Mesenchymal stem cell (in vitro differentiated cells and primary cell): ENCODE results near the gene DMD.

Experiments
- DNase-seq: peaks from one replicate; pipeline ENCODE4 v3.0.0-alpha.2; 2013
- H2AFZ ChIP-seq: one replicate; pipeline ENCODE4 v1.6.1; 2013; ENCODE audit warnings: low read depth, mild to moderate bottlenecking, control low read depth, inconsistent platforms, low read length, moderate library complexity
- H2AK5ac ChIP-seq: 2 replicates; pipeline ENCODE4 v1.6.1; 2013; ENCODE audit warnings: low read length, moderate library complexity, mild to moderate bottlenecking, inconsistent platforms; ENCODE audit not compliant: severe bottlenecking
- H2BK120ac ChIP-seq: one replicate; pipeline ENCODE4 v1.6.1; 2013; ENCODE audit warnings: low read depth, mild to moderate bottlenecking, inconsistent platforms, low read length, moderate library complexity
- H2BK12ac ChIP-seq, 2 experiments: one replicate each; pipeline ENCODE4 v1.6.1; 2013; ENCODE audit warnings: inconsistent platforms in 2 of 2, low read length in 2 of 2, mild to moderate bottlenecking in 2 of 2, moderate library complexity in 2 of 2, control low read depth in 1 of 2
- H2BK15ac ChIP-seq: one replicate; pipeline ENCODE4 v1.6.1; 2013; ENCODE audit warnings: mild to moderate bottlenecking, low read depth, inconsistent platforms; ENCODE audit not compliant: poor library complexity, severe bottlenecking
- H2BK5ac ChIP-seq: 2 replicates; pipeline ENCODE4 v1.6.1; 2013; ENCODE audit warnings: low read depth, mild to moderate bottlenecking, low read length, control low read depth, inconsistent platforms; ENCODE audit not compliant: poor library complexity, severe bottlenecking
- H3K14ac ChIP-seq, 2 experiments: one replicate each; pipeline ENCODE4 v1.6.1; 2013; ENCODE audit warnings: inconsistent platforms in 2 of 2, low read length in 2 of 2, control low read depth in 1 of 2, mild to moderate bottlenecking in 1 of 2, moderate library complexity in 1 of 2
- H3K18ac ChIP-seq, 2 experiments: one replicate each; pipeline ENCODE4 v1.6.1; 2013; ENCODE audit warnings: inconsistent platforms in 2 of 2, low read length in 2 of 2, control low read depth in 1 of 2, low read depth in 1 of 2, mild to moderate bottlenecking in 1 of 2
- H3K23ac ChIP-seq, 2 experiments: one replicate each; pipeline ENCODE4 v1.6.1; 2013; ENCODE audit warnings: inconsistent platforms in 2 of 2, low read length in 2 of 2, mild to moderate bottlenecking in 2 of 2, moderate library complexity in 2 of 2, control low read depth in 1 of 2
- H3K27ac ChIP-seq: 2 replicates; pipeline ENCODE4 v1.5.1; 2013; ENCODE audit warnings: mild to moderate bottlenecking, moderate library complexity, low read length, control low read depth, inconsistent platforms; ENCODE audit not compliant: poor library complexity, severe bottlenecking
- H3K27me3 ChIP-seq, 2 experiments: 2 replicates each; pipeline versions ENCODE4 v1.6.1 to v1.7.0; 2013; ENCODE audit warnings: low read length in 2 of 2, mild to moderate bottlenecking in 2 of 2, moderate library complexity in 2 of 2, control low read depth in 1 of 2, inconsistent platforms in 1 of 2; ENCODE audit not compliant: control insufficient read depth in 1 of 2, insufficient read depth in 1 of 2
- H3K36me3 ChIP-seq, 2 experiments: 2 replicates each; pipeline versions ENCODE4 v1.6.1 to v1.7.0; 2013; ENCODE audit warnings: low read length in 2 of 2, control low read depth in 1 of 2, inconsistent platforms in 1 of 2, low read depth in 1 of 2, mild to moderate bottlenecking in 1 of 2; ENCODE audit not compliant: insufficient read depth in 2 of 2, control insufficient read depth in 1 of 2
- H3K4ac ChIP-seq, 2 experiments: one replicate each; pipeline ENCODE4 v1.6.1; 2013; ENCODE audit warnings: inconsistent platforms in 2 of 2, low read length in 2 of 2, mild to moderate bottlenecking in 2 of 2, moderate library complexity in 2 of 2, control low read depth in 1 of 2, low read depth in 1 of 2
- H3K4me1 ChIP-seq: 2 replicates; pipeline ENCODE4 v1.6.1; 2013; ENCODE audit warnings: low read depth, low read length, control low read depth; ENCODE audit not compliant: control insufficient read depth, insufficient read depth
- H3K4me2 ChIP-seq: 2 replicates; pipeline ENCODE4 v1.6.1; 2013; ENCODE audit warnings: low read length, mild to moderate bottlenecking, inconsistent platforms; ENCODE audit not compliant: poor library complexity, severe bottlenecking
- H3K4me3 ChIP-seq, 2 experiments: 2 replicates each; pipeline versions ENCODE4 v1.5.1 to v1.7.0; 2013; ENCODE audit warnings: low read length in 2 of 2, mild to moderate bottlenecking in 2 of 2, control low read depth in 1 of 2, low read depth in 1 of 2; ENCODE audit not compliant: insufficient read depth in 1 of 2
- H3K79me1 ChIP-seq: replicated peaks from 2 replicates; pipeline ENCODE4 v1.6.1; 2013; ENCODE audit warnings: mild to moderate bottlenecking, control low read depth, low read length, inconsistent platforms; ENCODE audit not compliant: poor library complexity, severe bottlenecking
- H3K9ac ChIP-seq: 2 replicates; pipeline ENCODE4 v1.7.0; 2013; ENCODE audit warnings: mild to moderate bottlenecking, low read length, moderate library complexity
- H3K9me3 ChIP-seq: 2 replicates; pipeline ENCODE4 v1.7.0; 2013; ENCODE audit warnings: mild to moderate bottlenecking, low read length; ENCODE audit not compliant: control insufficient read depth
- H4K8ac ChIP-seq: one replicate; pipeline ENCODE4 v1.6.1; 2013; ENCODE audit warnings: inconsistent platforms, mild to moderate bottlenecking, low read length, moderate library complexity
- H4K91ac ChIP-seq: one replicate; pipeline ENCODE4 v1.6.1; 2013; ENCODE audit warnings: mild to moderate bottlenecking, low read length, inconsistent platforms
- WGBS: methylation state at CpG from one replicate; pipeline ENCODE4 v1.1.7; 2013; ENCODE audit warnings: mixed read lengths; 5-methylcytosine and 5-hydroxymethylcytosine counted together

DMD gene

DNA sequence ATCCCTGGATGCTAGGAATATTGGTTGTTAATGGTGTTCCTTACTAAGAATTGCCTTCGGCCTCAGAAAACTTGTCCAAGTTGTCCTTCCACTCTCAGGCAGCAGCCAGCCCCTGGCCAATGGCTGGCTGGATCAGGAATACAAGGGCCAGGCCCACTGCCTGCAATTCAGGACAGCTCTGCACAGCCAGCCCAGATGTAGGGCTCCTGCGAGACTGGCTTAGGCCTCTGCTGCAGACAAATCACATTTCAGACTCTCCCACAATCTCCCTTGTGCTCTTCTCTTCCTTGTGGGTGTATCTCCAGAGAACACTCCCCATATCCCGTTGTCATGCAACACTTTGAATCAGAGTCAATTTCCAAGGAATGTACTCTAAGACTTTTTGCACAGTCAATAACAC, 1391.9 kb downstream of the DMD start:
- Histone ChIP-seq H2AK5ac (no peak overlapping the region), H3K27ac (no peak overlapping the region), H3K9me3 (no peaks in the 10 kb centered on the region), H3K18ac (no peak overlapping the region), H3K79me1 (no peaks in the 10 kb centered on the region), H3K4me3 (no peak overlapping the region), H4K8ac (no peak overlapping the region), H3K14ac (no peak overlapping the region), H4K91ac (no peak overlapping the region), H3K4ac (no peak overlapping the region), H2BK120ac (no peak overlapping the region), H2BK12ac (no peak overlapping the region), H2BK5ac (no peak overlapping the region), H3K4me2 (no peak overlapping the region), H3K36me3 (no peaks in the 10 kb centered on the region), H2AFZ (no peak overlapping the region), H3K4me1 (no peaks in the 10 kb centered on the region), H3K27me3 (no peaks in the 10 kb centered on the region), H3K9ac (no peak overlapping the region), H3K23ac (no peak overlapping the region), H2BK15ac (no peak overlapping the region)
- WGBS, result 77% methylated on average over 3 of the region's 3 CpGs
- DNase-seq, result no peak

- Histone ChIP-seq H3K27ac (no peak overlapping the region), H3K79me1 (no peaks in the 10 kb centered on the region), H4K8ac (no peak overlapping the region), H3K9ac (no peak overlapping the region), H3K36me3 (no peaks in the 10 kb centered on the region), H2AK5ac (no peak overlapping the region), H3K4me3 (no peak overlapping the region), H2BK120ac (no peak overlapping the region), H3K4me2 (no peak overlapping the region), H3K4ac (no peak overlapping the region), H2BK5ac (no peak overlapping the region), H3K4me1 (no peaks in the 10 kb centered on the region), H2BK12ac (no peak overlapping the region), H3K18ac (no peak overlapping the region), H2AFZ (no peak overlapping the region), H3K27me3 (no peaks in the 10 kb centered on the region), H3K9me3 (no peaks in the 10 kb centered on the region), H3K23ac (no peak overlapping the region), H4K91ac (no peak overlapping the region), H2BK15ac (no peak overlapping the region), H3K14ac (no peak overlapping the region)
- DNase-seq, result no peak
Measured at GRCh38 chrX:31811106-31811505, 1400.2 kb downstream of the DMD start.

- Histone ChIP-seq H3K27me3 (no peaks in the 10 kb centered on the region), H3K14ac (no peak overlapping the region), H4K8ac (no peak overlapping the region), H3K9me3 (no peaks in the 10 kb centered on the region), H3K4ac (no peak overlapping the region), H3K36me3 (no peaks in the 10 kb centered on the region), H4K91ac (no peak overlapping the region), H2BK12ac (no peak overlapping the region), H2BK5ac (no peak overlapping the region), H3K23ac (no peak overlapping the region), H2AK5ac (no peak overlapping the region), H2BK120ac (no peak overlapping the region), H3K4me3 (no peak overlapping the region), H3K79me1 (no peaks in the 10 kb centered on the region), H3K27ac (no peak overlapping the region), H3K9ac (no peak overlapping the region), H2BK15ac (no peak overlapping the region), H3K18ac (no peak overlapping the region), H2AFZ (no peak overlapping the region), H3K4me2 (no peak overlapping the region), H3K4me1 (no peaks in the 10 kb centered on the region)
- DNase-seq, result no peak
- WGBS, result 83% methylated on average over 1 of the region's 2 CpGs
Measured at GRCh38 chrX:31808357-31808756, 1403.0 kb downstream of the DMD start.

DNA sequence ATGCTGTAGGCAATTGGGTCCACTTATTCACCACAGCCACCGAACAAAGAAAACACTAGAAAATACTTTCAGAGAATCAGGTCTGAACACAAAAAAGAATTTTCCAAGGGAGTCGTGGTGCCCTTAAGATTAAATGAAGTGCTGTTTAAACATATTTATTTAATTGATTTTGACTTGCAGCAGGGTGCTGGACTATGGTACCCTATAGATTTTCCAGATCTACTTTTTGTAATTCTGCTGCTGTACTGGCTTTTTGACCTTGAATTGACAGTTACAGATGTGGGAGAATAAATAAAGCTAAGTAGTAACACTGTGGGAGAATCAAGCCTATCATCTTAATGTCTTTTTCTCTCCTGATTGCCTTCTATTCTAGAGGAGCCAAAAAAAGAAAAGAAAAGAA, 1404.2 kb downstream of the DMD start:
- Histone ChIP-seq H3K9ac (no peak overlapping the region), H2BK12ac (no peak overlapping the region), H2BK15ac (no peak overlapping the region)

More for the DNA sequence above, 1404.2 kb downstream of the DMD start:
- Histone ChIP-seq H4K8ac (no peak overlapping the region), H3K14ac (no peak overlapping the region), H3K4me3 (no peak overlapping the region), H3K4me1 (no peaks in the 10 kb centered on the region), H3K79me1 (no peaks in the 10 kb centered on the region), H3K27ac (no peak overlapping the region), H3K27me3 (no peaks in the 10 kb centered on the region), H3K23ac (no peak overlapping the region), H3K18ac (no peak overlapping the region), H4K91ac (no peak overlapping the region), H3K4ac (no peak overlapping the region), H3K9me3 (no peaks in the 10 kb centered on the region), H3K36me3 (no peaks in the 10 kb centered on the region), H2BK120ac (no peak overlapping the region), H2AFZ (no peak overlapping the region), H2BK5ac (no peak overlapping the region), H2AK5ac (no peak overlapping the region), H3K4me2 (no peak overlapping the region)
- WGBS, result no CpG with 5 or more reads among the region's 2 CpGs
- DNase-seq, result no peak
